DMS 273 treated with DMSO at 0.1 percent for 48 hours (cell line): ENCODE measurements around the gene TRIM17.

Source experiments
- DNase-seq: peaks from one replicate; lab custom pipeline; 2025; lab: John Stamatoyannopoulos, UW

TRIM17 gene

GRCh38 chr1:228401782-228402640, 14.7 kb downstream of the TRIM17 start:
- DNase-seq: no peak

- no peak for DNase-seq
Observed at GRCh38 chr1:228400692-228401454, 15.8 kb downstream of the TRIM17 start.

DNA sequence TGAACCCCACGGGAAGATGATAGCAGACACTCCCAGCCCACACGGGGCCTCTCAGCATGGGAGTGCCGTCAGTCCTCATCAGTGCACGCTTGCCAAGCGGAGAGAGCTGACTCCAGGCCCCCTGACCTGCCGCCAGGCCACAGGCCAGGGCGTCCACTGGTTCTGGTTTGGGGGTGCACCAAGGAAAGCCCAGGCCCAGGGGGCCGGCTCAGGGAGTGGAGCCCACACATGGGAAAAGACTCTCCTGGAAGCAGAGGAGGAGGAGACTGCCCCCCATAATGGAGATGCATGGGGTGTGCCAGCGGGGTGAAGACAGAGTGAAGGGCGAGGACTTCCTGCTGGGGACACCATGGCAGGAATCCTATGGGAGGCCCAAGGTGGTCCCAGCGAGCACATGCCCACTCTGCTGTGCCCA, 16.4 kb downstream of the TRIM17 start:
- no peak for DNase-seq

- no peak for DNase-seq
Observed at GRCh38 chr1:228399531-228400236, 17.0 kb downstream of the TRIM17 start.

GRCh38 chr1:228398741-228399461, 17.8 kb downstream of the TRIM17 start:
- no peak for DNase-seq

DNA sequence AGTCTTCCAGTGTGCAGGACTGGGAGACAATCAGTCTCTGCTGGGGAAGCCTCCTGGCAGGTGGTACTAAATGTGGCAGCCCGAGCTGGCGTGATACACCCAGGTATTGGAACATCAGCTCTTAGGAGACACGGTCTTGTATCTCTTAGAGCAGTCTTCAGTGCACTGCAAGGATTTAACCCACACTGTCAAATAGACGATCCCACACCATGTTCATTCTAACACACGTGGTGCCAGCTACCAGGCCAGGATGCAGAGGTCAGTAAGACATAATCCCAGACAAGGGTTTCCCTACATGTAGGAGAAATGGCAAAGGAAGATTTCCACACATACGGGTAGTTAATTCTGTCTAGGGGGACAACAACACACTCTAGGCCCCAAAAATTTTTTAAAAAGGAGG, 18.7 kb downstream of the TRIM17 start:
- DNase-seq: no peak

DNA sequence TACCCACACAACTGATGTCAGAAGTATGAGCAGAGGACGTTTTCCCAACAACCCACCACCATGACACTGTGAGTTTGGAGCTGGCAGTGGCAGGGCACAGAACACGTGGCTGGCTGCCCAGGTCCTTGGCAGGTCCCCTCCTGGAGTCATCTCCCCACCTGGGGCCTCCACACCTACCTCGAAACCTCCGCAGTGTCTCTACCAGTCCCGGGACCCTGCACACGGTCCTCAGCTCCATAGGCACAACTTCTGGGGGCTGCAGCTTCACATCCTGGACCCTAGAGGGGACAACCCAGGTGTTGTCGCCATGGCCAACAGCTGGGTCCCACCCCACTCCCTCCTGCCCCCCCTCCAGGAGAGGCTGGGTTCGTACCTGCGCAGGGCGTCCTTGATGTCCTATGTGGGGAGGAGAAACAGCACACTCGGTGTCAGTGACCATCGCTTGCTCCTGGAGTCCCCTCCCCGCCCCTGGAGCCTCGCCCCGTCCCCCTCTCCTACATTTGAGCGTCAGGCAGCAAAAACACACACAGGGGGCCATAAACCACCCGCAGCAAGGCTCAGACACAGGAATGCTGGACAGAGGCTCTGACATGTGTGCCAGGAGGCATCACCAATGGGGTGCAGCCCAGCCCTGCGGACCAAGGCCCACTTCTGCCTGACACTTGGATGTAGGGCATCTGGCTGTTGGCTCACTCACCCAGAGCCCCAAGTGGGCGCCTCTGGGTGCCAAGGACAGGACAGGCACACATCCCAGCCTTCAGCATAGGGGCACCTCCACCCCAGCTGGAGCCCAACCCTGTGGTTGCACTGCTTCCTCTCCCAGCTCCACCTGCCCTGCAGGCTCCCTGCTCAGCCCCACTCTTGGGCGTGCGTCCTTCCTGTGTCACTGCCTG, 19.6 kb downstream of the TRIM17 start:
- DNase-seq: no peak

DNA sequence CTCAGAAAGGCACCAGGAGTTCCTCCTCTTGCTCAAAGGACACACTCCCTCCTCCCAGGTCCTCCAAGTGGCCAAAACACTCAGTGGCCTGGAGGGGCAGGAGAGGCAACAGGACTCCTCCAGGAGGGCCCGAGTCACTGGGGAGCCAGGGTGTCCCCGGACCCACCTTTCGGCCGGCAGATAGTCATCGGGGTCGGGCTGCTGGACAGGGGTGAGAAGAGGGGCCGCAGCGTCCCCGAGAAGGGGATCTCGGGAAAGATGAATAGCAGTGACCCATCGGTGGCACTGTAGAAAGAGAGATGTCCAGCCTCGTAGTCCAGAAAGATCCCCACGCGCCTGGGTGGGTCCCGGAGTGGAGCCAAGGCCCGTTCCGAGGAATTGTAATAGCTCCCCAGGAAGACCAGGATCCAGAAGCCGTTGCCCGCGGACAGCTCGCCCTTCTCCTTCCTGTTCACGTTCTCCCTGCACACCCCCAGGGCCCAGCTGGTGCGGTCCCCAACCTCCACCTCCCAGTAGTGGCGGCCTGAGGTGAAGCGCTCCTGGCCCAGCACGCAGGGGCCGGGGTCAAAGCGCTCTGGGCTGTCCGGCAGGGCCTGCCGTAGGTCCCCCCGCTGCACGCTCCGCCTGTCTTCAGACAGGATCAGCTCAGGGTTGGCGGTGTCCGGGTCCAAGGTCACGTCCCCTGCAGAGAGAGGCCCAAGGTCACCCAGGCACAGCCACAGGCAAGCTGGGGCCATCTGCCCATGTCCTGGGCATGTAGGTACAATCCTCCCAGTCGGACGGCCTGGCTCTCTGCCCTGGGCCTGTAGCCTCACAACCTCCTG, 21.9 kb downstream of the TRIM17 start:
- DNase-seq: no peak

DNA sequence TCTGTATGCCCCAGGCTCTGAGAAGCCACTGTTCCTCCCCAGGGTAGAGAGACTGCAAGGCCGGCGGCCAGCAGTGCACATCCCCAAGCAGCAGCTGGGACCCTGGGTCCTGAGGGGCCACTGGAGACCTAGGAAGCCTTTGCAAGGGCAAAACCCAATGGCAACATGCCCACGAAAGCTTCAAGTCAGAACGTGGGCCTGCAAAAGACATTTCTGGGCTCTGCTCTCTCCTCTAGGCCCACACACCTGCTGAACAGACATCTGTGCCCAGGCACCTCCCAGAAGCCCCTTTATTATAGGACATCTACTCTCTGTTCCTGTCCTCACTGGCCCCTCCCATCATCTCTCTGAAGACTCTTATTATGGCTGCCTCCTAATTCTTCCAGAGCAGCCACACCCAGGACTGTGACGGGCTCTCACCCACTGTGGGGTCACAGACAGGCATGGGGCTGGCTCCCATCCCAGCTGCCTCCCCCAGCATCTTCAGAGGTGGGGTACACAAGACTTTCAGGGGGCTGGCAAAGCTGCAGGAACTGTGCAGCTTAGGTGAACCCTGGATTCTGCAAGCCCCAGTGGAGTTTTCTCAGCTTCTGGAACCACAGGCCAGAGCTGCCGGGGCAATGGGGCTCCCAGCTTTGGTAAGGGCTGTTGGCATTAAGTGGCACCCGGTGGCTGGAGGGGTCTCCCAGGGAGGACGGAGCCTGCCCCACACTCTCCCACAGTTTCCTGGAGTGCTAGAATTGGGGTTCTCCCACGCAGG, 22.7 kb downstream of the TRIM17 start:
- DNase-seq: no peak

DNA sequence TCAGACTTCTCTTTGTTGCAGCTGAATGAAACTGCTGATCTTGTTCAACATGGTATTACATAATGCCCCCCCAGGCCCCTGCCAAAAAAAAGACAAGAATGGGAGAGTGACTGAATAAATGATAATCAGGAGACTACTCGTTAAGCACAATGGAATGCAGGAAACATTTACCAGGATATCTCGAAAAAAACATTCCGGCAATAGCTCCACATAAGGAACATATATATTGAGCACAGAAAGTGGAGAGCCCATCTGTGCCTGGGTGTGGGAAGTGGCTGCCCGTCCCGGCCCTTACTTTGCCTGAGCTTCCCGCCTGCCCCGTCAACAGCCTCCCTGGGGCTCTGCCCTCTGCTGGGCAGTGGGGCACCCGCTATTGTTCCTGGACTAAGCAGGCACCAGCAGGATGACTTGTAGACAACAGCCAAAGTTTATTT, 23.4 kb downstream of the TRIM17 start:
- DNase-seq: no peak

- DNase-seq: no peak
Observed at GRCh38 chr1:228392111-228392936, 24.3 kb downstream of the TRIM17 start.

- no peak for DNase-seq
Observed at GRCh38 chr1:228391411-228392020, 25.1 kb downstream of the TRIM17 start.

GRCh38 chr1:228390649-228391048, 26.0 kb downstream of the TRIM17 start:
- DNase-seq: no peak

DNA sequence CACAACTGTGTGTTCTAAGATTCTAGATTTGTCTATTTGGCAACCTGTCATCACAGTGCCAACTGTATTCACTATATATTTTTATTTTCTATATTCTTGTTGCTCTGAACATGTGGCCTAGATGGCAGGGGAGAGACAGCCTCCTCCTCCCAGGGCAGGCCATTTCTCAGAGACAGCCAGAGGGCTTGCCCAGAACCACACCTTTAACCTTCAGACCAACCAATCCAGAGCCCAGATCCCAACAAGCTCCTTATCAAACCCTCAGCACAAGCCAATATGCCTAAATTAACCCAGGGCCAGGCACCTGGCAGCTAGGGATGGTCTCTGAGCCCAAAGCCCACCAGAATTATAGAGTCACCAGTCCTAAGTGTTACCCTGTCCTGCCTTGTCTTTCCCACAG, 29.3 kb downstream of the TRIM17 start:
- DNase-seq: no peak

- DNase-seq: no peak
Observed at GRCh38 chr1:228385232-228385631, 31.4 kb downstream of the TRIM17 start.

DNA sequence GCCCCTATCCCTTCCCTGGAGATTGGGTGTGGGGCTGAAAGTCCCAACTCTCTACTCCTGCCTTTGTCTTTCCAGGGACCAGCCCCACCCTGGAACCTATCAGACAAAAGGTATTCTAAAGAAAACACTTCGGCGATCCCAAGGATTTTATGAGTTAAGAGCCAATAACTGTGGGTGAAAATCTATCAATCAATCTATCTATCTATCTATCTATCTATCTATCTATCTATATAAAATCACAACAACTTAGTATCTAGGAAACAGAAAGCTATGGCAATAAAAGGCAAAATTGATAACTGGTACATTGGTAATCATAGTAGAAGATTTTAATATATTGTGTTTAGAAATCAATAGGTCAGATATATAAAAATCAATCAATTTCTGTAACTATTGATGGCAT, 32.9 kb downstream of the TRIM17 start:
- no peak for DNase-seq

DNA sequence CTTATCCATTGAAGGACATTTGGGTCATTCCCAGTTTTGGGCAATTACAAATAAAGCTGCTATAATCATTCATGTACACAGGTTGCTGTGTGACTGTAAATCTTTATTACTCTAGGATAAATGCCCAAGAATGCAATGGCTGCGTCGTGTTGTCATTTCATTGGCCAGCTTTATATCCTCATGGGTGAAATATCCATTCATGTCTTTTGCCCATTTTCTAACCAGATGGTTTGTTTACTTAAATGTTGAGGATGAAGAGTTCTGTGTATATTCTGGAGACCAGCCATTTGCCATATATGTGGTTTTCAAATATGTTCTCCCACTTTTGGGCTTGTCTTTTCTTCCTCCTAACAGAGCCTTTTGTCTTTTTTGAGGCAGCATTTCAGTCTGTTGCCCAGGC, 35.3 kb downstream of the TRIM17 start:
- no peak for DNase-seq

- no peak for DNase-seq
Observed at GRCh38 chr1:228379666-228380065, 37.0 kb downstream of the TRIM17 start.
